Keratinocyte (primary cell): ENCODE measurements around the gene STMND1. TPM values are rescaled to one million over a fixed set of nuclear protein-coding genes. Genes with fewer than 3 reads are reported as not detected.

Experiments used
- DNase-seq: peaks from one replicate; pipeline ENCODE4 v3.0.0-alpha.2; 2011; ENCODE audit warnings: low read depth, missing footprints, low spot score
- FAIRE-seq: peaks from 2 replicates; lab custom pipeline; 2011; peaks lifted over from hg19 to GRCh38; lab: Jason Lieb, UNC
- H2AFZ ChIP-seq: 2 replicates; pipeline ENCODE4 v1.6.0; 2012; ENCODE audit warnings: low read length, control low read depth, inconsistent platforms; ENCODE audit not compliant: control insufficient read depth
- H3K27ac ChIP-seq: 2 replicates; pipeline ENCODE4 v1.5.1; 2011; ENCODE audit warnings: low read length; ENCODE audit not compliant: control insufficient read depth, insufficient read depth
- H3K27me3 ChIP-seq: 3 replicates; pipeline ENCODE4 v1.6.0; 2011; ENCODE audit warnings: low read length; ENCODE audit not compliant: control insufficient read depth, insufficient read depth; ENCODE audit errors: extremely low read depth
- H3K36me3 ChIP-seq, 2 experiments: 2 replicates in 1 of 2; 3 replicates in 1 of 2; pipeline ENCODE4 v1.5.1; 2011; ENCODE audit warnings: low read length in 2 of 2, mild to moderate bottlenecking in 1 of 2; ENCODE audit not compliant: control insufficient read depth in 2 of 2, insufficient read depth in 2 of 2; ENCODE audit errors: extremely low read depth in 1 of 2
- H3K4me1 ChIP-seq: 3 replicates; pipeline ENCODE4 v1.5.1; 2011; ENCODE audit warnings: low read length; ENCODE audit not compliant: control insufficient read depth, insufficient read depth; ENCODE audit errors: extremely low read depth
- H3K4me2 ChIP-seq: 3 replicates; pipeline ENCODE4 v1.6.0; 2011; ENCODE audit warnings: low read depth, low read length; ENCODE audit not compliant: control insufficient read depth, insufficient read depth; ENCODE audit errors: extremely low read depth
- H3K4me3 ChIP-seq, 3 experiments: fragments of 200-600 bp in 1 of 3; sonication (generic) in 1 of 3; 2 replicates in 2 of 3; 3 replicates in 1 of 3; pipeline ENCODE4 v1.5.1; 2011 to 2016; ENCODE audit warnings: low read length in 3 of 3, mild to moderate bottlenecking in 3 of 3, control low read depth in 2 of 3, inconsistent platforms in 1 of 3, low read depth in 1 of 3, mixed read lengths in 1 of 3, mixed run types in 1 of 3, moderate library complexity in 1 of 3; ENCODE audit not compliant: control insufficient read depth in 2 of 3, insufficient read depth in 2 of 3; ENCODE audit errors: extremely low read depth in 1 of 3
- H3K79me2 ChIP-seq: 2 replicates; pipeline ENCODE4 v1.6.0; 2012; ENCODE audit warnings: low read length; ENCODE audit not compliant: control insufficient read depth, insufficient read depth
- H3K9ac ChIP-seq: 3 replicates; pipeline ENCODE4 v1.6.0; 2011; ENCODE audit warnings: low read length; ENCODE audit not compliant: control insufficient read depth, insufficient read depth; ENCODE audit errors: extremely low read depth
- H3K9me1 ChIP-seq: 3 replicates; pipeline ENCODE4 v1.6.0; 2011; ENCODE audit warnings: low read length; ENCODE audit not compliant: control insufficient read depth, insufficient read depth; ENCODE audit errors: extremely low read depth
- H3K9me3 ChIP-seq: 2 replicates; pipeline ENCODE4 v1.5.1; 2012; ENCODE audit warnings: low read depth, low read length; ENCODE audit not compliant: control insufficient read depth
- H4K20me1 ChIP-seq: 3 replicates; pipeline ENCODE4 v1.6.0; 2011; ENCODE audit warnings: low read length; ENCODE audit not compliant: control insufficient read depth, insufficient read depth; ENCODE audit errors: extremely low read depth
- CTCF ChIP-seq, 3 experiments: IDR thresholded peaks in 1 of 3; conservative IDR thresholded peaks in 1 of 3; optimal IDR thresholded peaks in 1 of 3; 2 replicates in 2 of 3; 3 replicates in 1 of 3; pipeline versions ENCODE3 to v1.5.1; 2011; ENCODE audit warnings: low read length in 3 of 3, mild to moderate bottlenecking in 3 of 3, moderate library complexity in 2 of 3, control low read depth in 1 of 3, inconsistent platforms in 1 of 3; ENCODE audit not compliant: insufficient read depth in 2 of 3; ENCODE audit errors: extremely low read depth in 1 of 3
- EZH2 ChIP-seq: IDR thresholded peaks from one replicate; pipeline ENCODE4 v1.6.1; 2012; ENCODE audit warnings: inconsistent platforms, mild to moderate bottlenecking, low read length, moderate library complexity
- dilution Hi-C: fragments of 300-500 bp; cut with MboI; formaldehyde crosslinking; loops from one replicate; pipeline ENCODE4 v1.7.0; 2020; ENCODE audit warnings: low sequenced_read_pairs; ENCODE audit not compliant: extremely low pct_ligation_motif_present
- polyA plus RNA-seq, 5 experiments: library from polyadenylated mRNA; depleted of rRNA in 3 of 5; stranded (reverse) in 3 of 5; stranded (forward) in 1 of 5; unstranded in 1 of 5; fragments of >200 nt; gene quantifications; 1 replicate in 1 of 5; 2 replicates in 3 of 5; 3 replicates in 1 of 5; pipeline versions ENCODE4 v1.2.1 to v1.2.3, GENCODE V29; 2011 to 2012; ENCODE audit warnings: missing spikeins in 2 of 5, low read depth in 1 of 5, low replicate concordance in 1 of 5

The STMND1 gene
- polyA plus RNA-seq, 1 donor (not counting 4 experiments of a cell fraction or from before 2014, with no cell fraction given), result not detected

GRCh38 chr6:17061097-17061496, 40.8 kb upstream of the STMND1 start:
- Histone ChIP-seq H4K20me1 (no peaks in the 10 kb centered on the region), H2AFZ (no peak overlapping the region), H3K36me3 (no peaks in the 10 kb centered on the region), H3K4me2 (no peak overlapping the region), H3K4me1 (peaks cover 29% of the 10 kb centered on the region), H3K9me1 (no peaks in the 10 kb centered on the region), H3K27ac (no peak overlapping the region), H3K4me3 (no peak overlapping the region), H3K9ac (no peak overlapping the region), H3K79me2 (no peaks in the 10 kb centered on the region), H3K9me3 (no peaks in the 10 kb centered on the region), H3K27me3 (no peaks in the 10 kb centered on the region)
- DNase-seq (no peak), FAIRE-seq (no peak)
- dilution Hi-C loops, result no loop called here
- TF ChIP-seq EZH2 (no peak), CTCF (optimal IDR thresholded peaks at IDR 0.05 in 1 of 3, IDR thresholded peaks at IDR 0.05 in 1 of 3, conservative IDR thresholded peaks at IDR 0.05 in 1 of 3; ENCODE audit: extremely low read depth in 1 of 3, insufficient read depth in 2 of 3, low read length in 3 of 3) (no peak)

DNA sequence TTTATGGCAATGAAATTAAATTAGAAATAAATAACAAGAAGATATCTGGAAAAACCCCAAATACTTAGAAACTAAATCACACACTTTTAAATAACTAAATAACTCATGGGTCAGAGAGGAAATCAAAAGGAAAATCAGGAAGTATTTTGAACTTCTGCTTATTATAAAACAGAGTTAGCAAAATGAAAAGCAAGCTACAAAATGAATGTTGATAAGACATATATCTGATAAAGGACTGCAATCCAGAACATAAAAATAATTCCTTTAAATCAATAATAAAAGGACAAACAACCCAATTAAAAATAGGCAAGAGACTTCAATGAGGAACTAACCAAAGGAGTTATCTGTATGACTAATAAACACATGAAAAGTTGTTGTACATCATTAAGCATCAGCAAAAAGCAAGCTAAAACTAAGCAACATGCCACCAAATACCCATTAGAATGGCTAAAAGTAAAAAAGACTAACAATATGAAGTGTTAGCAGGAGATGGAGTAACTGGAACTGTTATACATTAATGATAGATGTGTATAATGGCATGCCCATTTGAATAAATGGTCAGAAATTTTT, 38.9 kb upstream of the STMND1 start:
- Histone ChIP-seq H3K79me2 (no peaks in the 10 kb centered on the region), H3K9ac (no peak overlapping the region), H3K27me3 (no peaks in the 10 kb centered on the region), H3K27ac (no peak overlapping the region), H3K9me1 (no peaks in the 10 kb centered on the region), H2AFZ (no peak overlapping the region), H3K4me3 (no peak overlapping the region), H3K9me3 (no peaks in the 10 kb centered on the region), H4K20me1 (no peaks in the 10 kb centered on the region), H3K4me2 (no peak overlapping the region), H3K4me1 (peaks cover 19% of the 10 kb centered on the region), H3K36me3 (no peaks in the 10 kb centered on the region)
- DNase-seq (no peak), FAIRE-seq (no peak)
- TF ChIP-seq CTCF (optimal IDR thresholded peaks at IDR 0.05 in 1 of 3, IDR thresholded peaks at IDR 0.05 in 1 of 3, conservative IDR thresholded peaks at IDR 0.05 in 1 of 3; ENCODE audit: extremely low read depth in 1 of 3, insufficient read depth in 2 of 3, low read length in 3 of 3) (no peak), EZH2 (no peak)
- dilution Hi-C loops, result no loop called here
